ENCODE measurements around the gene DOCK2. TPM values are rescaled to one million over a fixed set of nuclear protein-coding genes. Genes with fewer than 3 reads are reported as not detected.

Gene DOCK2
- polyA plus RNA-seq, 1 donor (not counting 4 experiments of a cell fraction or from before 2014, with no cell fraction given) = 0.21 TPM

DNA sequence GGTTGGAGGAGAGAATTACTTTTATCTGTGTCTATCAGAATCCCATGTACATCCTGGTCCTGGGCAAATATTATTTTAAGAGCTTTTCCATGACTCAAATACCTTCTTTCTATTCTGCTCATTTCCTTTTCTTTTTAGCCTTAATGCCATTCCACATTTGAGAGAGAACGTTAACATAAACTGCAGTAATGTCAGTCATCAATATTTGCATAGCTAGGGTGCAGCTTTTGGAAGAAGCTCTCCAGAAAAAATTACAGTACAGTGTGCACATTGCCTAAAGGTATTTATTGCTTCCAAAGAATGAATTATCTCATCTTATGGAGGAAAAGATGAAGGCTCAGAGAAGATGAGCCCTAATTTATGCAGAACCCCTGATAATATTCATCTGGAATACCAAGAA lies 284.9 kb downstream of the DOCK2 start:
- H3K79me2 ChIP-seq (ENCODE audit: control insufficient read depth, insufficient read depth, low read length) = no peaks in the 10 kb centered on the region
- dilution Hi-C loops (cut with MboI; ENCODE audit: extremely low pct_ligation_motif_present, low sequenced_read_pairs) = no loop called here
- H3K9ac ChIP-seq (ENCODE audit: control insufficient read depth, extremely low read depth, insufficient read depth, low read length) = no peak overlapping the region
- no peak overlapping the region for H2AFZ ChIP-seq (ENCODE audit: control insufficient read depth, low read length)
- H3K36me3 ChIP-seq (ENCODE audit: control insufficient read depth in 2 of 2, extremely low read depth in 1 of 2, insufficient read depth in 2 of 2, low read length in 2 of 2) = no peaks in the 10 kb centered on the region
- no peaks in the 10 kb centered on the region for H3K9me1 ChIP-seq (ENCODE audit: control insufficient read depth, extremely low read depth, insufficient read depth, low read length)
- DNase-seq (ENCODE audit: low read depth, low spot score) (no peak), FAIRE-seq (no peak)
- H3K4me1 ChIP-seq (ENCODE audit: control insufficient read depth, extremely low read depth, insufficient read depth, low read length) = no peaks in the 10 kb centered on the region
- H3K27me3 ChIP-seq (ENCODE audit: control insufficient read depth, extremely low read depth, insufficient read depth, low read length) = no peaks in the 10 kb centered on the region
- no peak overlapping the region for H3K4me2 ChIP-seq (ENCODE audit: control insufficient read depth, extremely low read depth, insufficient read depth, low read depth, low read length)
- H3K4me3 ChIP-seq (ENCODE audit: control insufficient read depth in 2 of 3, extremely low read depth in 1 of 3, insufficient read depth in 2 of 3, low read depth in 1 of 3, low read length in 3 of 3) = no peak overlapping the region
- H3K27ac ChIP-seq (ENCODE audit: control insufficient read depth, insufficient read depth, low read length) = no peak overlapping the region
- TF ChIP-seq, protein P1, sequence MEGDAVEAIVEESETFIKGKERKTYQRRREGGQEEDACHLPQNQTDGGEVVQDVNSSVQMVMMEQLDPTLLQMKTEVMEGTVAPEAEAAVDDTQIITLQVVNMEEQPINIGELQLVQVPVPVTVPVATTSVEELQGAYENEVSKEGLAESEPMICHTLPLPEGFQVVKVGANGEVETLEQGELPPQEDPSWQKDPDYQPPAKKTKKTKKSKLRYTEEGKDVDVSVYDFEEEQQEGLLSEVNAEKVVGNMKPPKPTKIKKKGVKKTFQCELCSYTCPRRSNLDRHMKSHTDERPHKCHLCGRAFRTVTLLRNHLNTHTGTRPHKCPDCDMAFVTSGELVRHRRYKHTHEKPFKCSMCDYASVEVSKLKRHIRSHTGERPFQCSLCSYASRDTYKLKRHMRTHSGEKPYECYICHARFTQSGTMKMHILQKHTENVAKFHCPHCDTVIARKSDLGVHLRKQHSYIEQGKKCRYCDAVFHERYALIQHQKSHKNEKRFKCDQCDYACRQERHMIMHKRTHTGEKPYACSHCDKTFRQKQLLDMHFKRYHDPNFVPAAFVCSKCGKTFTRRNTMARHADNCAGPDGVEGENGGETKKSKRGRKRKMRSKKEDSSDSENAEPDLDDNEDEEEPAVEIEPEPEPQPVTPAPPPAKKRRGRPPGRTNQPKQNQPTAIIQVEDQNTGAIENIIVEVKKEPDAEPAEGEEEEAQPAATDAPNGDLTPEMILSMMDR (optimal IDR thresholded peaks at IDR 0.05 in 1 of 3, IDR thresholded peaks at IDR 0.05 in 1 of 3, conservative IDR thresholded peaks at IDR 0.05 in 1 of 3; ENCODE audit: extremely low read depth in 1 of 3, insufficient read depth in 2 of 3, low read length in 3 of 3) = no peak
- TF ChIP-seq EZH2 (IDR thresholded peaks at IDR 0.05; ENCODE audit: low read length) = no peak
- no peaks in the 10 kb centered on the region for H3K9me3 ChIP-seq (ENCODE audit: control insufficient read depth, low read depth, low read length)
- H4K20me1 ChIP-seq (ENCODE audit: control insufficient read depth, extremely low read depth, insufficient read depth, low read length) = no peaks in the 10 kb centered on the region

DNA sequence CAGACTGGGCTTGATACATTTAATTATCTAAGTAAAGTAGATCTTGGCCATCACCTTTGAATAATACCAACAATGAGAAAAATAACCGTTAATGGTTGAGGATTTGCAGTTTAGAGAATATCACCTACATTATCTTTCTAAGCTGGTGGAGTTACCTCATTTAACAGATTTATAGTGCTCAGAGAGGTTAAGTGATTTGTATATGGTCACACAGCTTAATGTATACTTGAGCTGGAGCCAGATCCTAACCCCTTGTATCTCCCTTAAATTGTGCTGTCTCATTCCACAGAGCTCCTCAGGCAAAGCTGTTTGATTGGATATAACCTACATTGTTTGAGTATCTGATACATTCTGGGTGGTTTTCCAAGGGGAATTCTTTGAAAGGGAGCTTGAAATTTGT lies 285.4 kb downstream of the DOCK2 start:
- H3K9me3 ChIP-seq (ENCODE audit: control insufficient read depth, low read depth, low read length) = no peaks in the 10 kb centered on the region
- H3K79me2 ChIP-seq (ENCODE audit: control insufficient read depth, insufficient read depth, low read length) = no peaks in the 10 kb centered on the region
- H3K4me3 ChIP-seq (ENCODE audit: control insufficient read depth in 2 of 3, extremely low read depth in 1 of 3, insufficient read depth in 2 of 3, low read depth in 1 of 3, low read length in 3 of 3) = no peak overlapping the region
- H3K4me1 ChIP-seq (ENCODE audit: control insufficient read depth, extremely low read depth, insufficient read depth, low read length) = no peaks in the 10 kb centered on the region
- DNase-seq (ENCODE audit: low read depth, low spot score) (no peak), FAIRE-seq (no peak)
- no peak overlapping the region for H2AFZ ChIP-seq (ENCODE audit: control insufficient read depth, low read length)
- no peaks in the 10 kb centered on the region for H3K9me1 ChIP-seq (ENCODE audit: control insufficient read depth, extremely low read depth, insufficient read depth, low read length)
- no peak for TF ChIP-seq EZH2 (IDR thresholded peaks at IDR 0.05; ENCODE audit: low read length)
- TF ChIP-seq, protein P1 (optimal IDR thresholded peaks at IDR 0.05 in 1 of 3, IDR thresholded peaks at IDR 0.05 in 1 of 3, conservative IDR thresholded peaks at IDR 0.05 in 1 of 3; ENCODE audit: extremely low read depth in 1 of 3, insufficient read depth in 2 of 3, low read length in 3 of 3) = no peak
- no peak overlapping the region for H3K4me2 ChIP-seq (ENCODE audit: control insufficient read depth, extremely low read depth, insufficient read depth, low read depth, low read length)
- no peaks in the 10 kb centered on the region for H3K27me3 ChIP-seq (ENCODE audit: control insufficient read depth, extremely low read depth, insufficient read depth, low read length)
- H3K9ac ChIP-seq (ENCODE audit: control insufficient read depth, extremely low read depth, insufficient read depth, low read length) = no peak overlapping the region
- H3K27ac ChIP-seq (ENCODE audit: control insufficient read depth, insufficient read depth, low read length) = no peak overlapping the region
- dilution Hi-C loops (cut with MboI; ENCODE audit: extremely low pct_ligation_motif_present, low sequenced_read_pairs) = no loop called here
- H3K36me3 ChIP-seq (ENCODE audit: control insufficient read depth in 2 of 2, extremely low read depth in 1 of 2, insufficient read depth in 2 of 2, low read length in 2 of 2) = no peaks in the 10 kb centered on the region
- no peaks in the 10 kb centered on the region for H4K20me1 ChIP-seq (ENCODE audit: control insufficient read depth, extremely low read depth, insufficient read depth, low read length)

Measured in keratinocyte (primary cell).